ENCODE results near the gene UBTF.

Gene UBTF

DNA sequence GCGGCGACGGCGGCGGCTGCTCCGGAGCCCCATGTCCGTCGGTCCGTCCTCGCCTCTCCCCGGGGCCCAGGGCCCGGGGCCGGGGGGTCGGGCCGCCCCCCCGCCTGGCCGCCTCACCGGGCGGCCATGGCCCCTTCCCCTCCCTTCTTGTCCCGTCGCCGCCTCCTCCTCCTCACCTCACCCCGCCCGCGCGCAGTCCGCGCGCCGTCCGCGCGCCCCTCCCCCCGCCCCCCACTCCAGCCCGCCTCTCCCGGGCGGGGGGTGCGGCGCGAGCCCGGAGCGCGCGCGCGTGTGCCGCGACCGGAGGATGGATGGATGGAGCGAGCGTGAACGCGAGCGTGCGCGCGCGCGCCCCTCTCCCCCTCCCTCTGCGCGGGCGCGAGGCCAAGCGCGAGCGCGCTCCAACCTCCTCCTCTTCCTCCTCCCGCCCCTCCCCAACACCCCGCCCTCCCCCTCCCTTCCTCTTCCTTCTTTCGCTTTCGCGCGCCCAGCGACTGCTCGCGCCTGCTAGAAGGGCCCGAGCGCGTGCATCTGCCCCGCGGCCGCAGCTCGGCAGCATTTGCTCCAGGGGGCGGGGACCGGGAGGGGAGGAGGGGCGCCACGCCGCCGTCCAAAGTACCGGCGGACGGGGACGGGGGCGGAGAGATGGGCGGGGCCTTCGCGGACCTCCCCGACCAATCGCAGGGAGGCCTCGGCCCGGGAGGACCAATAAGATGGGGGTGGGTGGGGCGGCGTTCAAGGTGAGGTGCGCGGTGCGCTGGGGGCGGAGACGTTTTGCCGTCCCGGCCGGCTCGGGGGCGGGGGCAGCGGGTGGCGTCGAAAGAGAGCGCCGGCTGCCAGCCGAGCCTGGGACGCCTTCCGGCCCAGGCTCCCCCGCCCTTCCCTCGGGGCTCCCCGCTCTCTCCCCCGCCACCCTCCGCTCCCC lies 19.7 kb downstream of the UBTF start, which contains the start of gene ATXN7L3:
TSS of gene ATXN7L3 (minus strand) at position 332 of the 925 bp plus-strand sequence. CDS start 1,814 bp downstream, outside the sequence.
- Histone ChIP-seq H3K4me3 (ENCODE audit: low read depth, low read length, poor library complexity, severe bottlenecking) (peak within 1 kb of the TSS; percentile 79), H3K4me1 (ENCODE audit: insufficient read depth, low read length, severe bottlenecking) (peaks cover 29% of the 10 kb centered on the region), H3K4me2 (ENCODE audit: low read length) (peak within 1 kb of the TSS; percentile 94), H3K9ac (ENCODE audit: low read length) (peak within 1 kb of the TSS; percentile 96), H3K36me3 (ENCODE audit: insufficient read depth, low read length) (peaks cover 22% of the 10 kb centered on the region; the same call in 1 of the 2 replicates), H3F3A (ENCODE audit: insufficient read depth, low read length) (no peaks in the 10 kb centered on the region), H3K27me3 (ENCODE audit: insufficient read depth, low read length) (no peaks in the 10 kb centered on the region), H3K79me2 (ENCODE audit: insufficient read depth, low read length) (no peaks in the 10 kb centered on the region), H3K27ac (ENCODE audit: low read depth, low read length, poor library complexity, severe bottlenecking) (peak within 1 kb of the TSS; percentile 74), H2AFZ (ENCODE audit: low read length) (no peak within 1 kb of the TSS), H3K9me2 (ENCODE audit: low read depth, low read length) (no peaks in the 10 kb centered on the region), H3K9me3 (ENCODE audit: low read length) (no peaks in the 10 kb centered on the region), H4K20me1 (ENCODE audit: insufficient read depth, low read length) (no peaks in the 10 kb centered on the region)
- TF ChIP-seq, protein P1, sequence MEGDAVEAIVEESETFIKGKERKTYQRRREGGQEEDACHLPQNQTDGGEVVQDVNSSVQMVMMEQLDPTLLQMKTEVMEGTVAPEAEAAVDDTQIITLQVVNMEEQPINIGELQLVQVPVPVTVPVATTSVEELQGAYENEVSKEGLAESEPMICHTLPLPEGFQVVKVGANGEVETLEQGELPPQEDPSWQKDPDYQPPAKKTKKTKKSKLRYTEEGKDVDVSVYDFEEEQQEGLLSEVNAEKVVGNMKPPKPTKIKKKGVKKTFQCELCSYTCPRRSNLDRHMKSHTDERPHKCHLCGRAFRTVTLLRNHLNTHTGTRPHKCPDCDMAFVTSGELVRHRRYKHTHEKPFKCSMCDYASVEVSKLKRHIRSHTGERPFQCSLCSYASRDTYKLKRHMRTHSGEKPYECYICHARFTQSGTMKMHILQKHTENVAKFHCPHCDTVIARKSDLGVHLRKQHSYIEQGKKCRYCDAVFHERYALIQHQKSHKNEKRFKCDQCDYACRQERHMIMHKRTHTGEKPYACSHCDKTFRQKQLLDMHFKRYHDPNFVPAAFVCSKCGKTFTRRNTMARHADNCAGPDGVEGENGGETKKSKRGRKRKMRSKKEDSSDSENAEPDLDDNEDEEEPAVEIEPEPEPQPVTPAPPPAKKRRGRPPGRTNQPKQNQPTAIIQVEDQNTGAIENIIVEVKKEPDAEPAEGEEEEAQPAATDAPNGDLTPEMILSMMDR (IDR thresholded peaks at IDR 0.05; ENCODE audit: low read length) = no peak
- no peak for TF ChIP-seq EZH2 (IDR thresholded peaks at IDR 0.05; ENCODE audit: borderline replicate concordance, low read length)

DNA sequence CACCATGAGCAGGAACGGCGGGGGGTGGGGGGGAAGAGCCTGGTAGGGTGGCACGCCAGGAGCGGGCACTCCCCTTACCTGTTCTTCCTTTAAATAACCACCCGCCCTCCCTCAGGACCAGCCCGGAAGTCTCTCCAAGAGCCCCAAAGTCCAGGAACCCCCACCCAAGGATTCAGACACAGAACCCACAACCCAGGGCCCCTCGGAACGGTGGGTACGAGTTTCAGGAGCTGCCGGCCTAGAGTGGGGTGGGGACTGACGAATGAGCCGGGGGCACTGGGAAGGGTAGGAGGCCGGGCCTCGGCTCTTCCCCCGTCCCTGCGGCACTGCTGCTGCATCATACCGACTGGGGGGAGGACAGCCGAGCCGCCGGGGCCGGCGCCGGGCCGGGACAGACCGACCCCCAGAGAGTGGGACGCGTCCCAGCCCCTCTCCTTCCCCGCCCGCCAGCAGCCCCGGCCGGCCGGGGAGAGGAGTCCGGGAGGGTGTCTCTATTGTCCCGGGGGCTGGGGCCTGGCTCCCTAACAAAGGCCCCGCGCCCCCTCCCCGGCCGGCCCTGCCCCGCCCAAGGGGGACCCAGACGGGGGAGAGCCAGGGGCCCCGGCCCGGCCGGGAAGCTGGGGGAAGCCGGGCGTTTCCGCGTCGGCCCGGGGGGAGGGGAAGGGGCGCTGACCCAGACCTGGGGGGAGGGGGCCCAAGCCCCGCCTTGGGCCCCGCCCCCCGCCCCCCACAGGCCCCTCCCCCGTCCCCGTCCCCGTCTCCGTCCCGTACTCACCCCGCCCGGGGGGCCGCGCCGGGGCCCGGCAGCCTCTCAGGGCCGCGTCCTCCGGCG lies 20.5 kb downstream of the UBTF start:
- Histone ChIP-seq H3K4me2 (ENCODE audit: low read length) (peak overlapping the region; percentile 90), H4K20me1 (ENCODE audit: insufficient read depth, low read length) (no peaks in the 10 kb centered on the region), H3F3A (ENCODE audit: insufficient read depth, low read length) (no peaks in the 10 kb centered on the region), H3K9ac (ENCODE audit: low read length) (peak overlapping the region; percentile 96), H3K4me3 (ENCODE audit: low read depth, low read length, poor library complexity, severe bottlenecking) (peak overlapping the region; percentile 79), H3K27ac (ENCODE audit: low read depth, low read length, poor library complexity, severe bottlenecking) (peak overlapping the region; percentile 73), H3K4me1 (ENCODE audit: insufficient read depth, low read length, severe bottlenecking) (peaks cover 28% of the 10 kb centered on the region), H3K27me3 (ENCODE audit: insufficient read depth, low read length) (no peaks in the 10 kb centered on the region), H3K9me3 (ENCODE audit: low read length) (no peaks in the 10 kb centered on the region), H2AFZ (ENCODE audit: low read length) (no peak overlapping the region), H3K36me3 (ENCODE audit: insufficient read depth, low read length) (peaks cover 31% of the 10 kb centered on the region), H3K79me2 (ENCODE audit: insufficient read depth, low read length) (no peaks in the 10 kb centered on the region), H3K9me2 (ENCODE audit: low read depth, low read length) (no peaks in the 10 kb centered on the region)
- TF ChIP-seq, protein P1 (IDR thresholded peaks at IDR 0.05; ENCODE audit: low read length) = no peak
- no peak for TF ChIP-seq EZH2 (IDR thresholded peaks at IDR 0.05; ENCODE audit: borderline replicate concordance, low read length)

DNA sequence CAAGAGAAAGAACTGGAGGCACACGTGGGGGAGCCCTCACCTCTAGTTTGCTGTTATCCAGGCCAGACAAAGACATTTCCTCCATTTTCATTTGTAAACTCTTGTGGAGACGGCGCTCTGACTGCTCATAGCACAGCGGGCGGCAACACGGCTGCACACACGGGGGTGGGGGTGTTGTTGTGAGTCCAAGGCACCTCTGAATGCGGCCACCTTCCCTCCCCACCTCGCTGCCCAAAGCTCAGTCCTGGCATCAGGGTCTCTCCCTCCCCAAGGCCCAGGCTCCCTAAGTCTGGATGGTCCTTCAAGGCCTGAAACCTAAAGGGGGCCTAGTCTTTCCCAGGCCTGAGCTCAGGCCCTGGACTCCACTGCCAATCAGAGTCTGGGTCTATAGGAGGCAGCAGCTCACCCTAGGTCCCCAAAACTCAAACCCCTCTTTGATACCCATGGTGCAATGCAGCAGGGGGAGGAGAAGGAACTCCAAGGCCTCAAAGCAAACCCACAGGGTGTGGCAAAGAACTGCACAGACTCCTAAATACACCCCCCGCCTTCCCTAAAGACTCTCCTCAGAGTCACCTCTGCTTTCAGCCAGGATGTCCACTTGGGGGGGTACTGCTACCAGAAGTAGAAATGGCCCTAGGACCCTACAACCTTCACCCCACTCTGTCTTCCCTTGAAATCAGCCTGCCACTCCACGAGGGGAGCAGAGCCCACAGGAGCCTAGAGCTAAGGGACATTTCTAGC lies 21.3 kb downstream of the UBTF start:
- Histone ChIP-seq H3K4me1 (ENCODE audit: insufficient read depth, low read length, severe bottlenecking) (peaks cover 23% of the 10 kb centered on the region), H4K20me1 (ENCODE audit: insufficient read depth, low read length) (no peaks in the 10 kb centered on the region), H3K9me3 (ENCODE audit: low read length) (no peaks in the 10 kb centered on the region), H3K79me2 (ENCODE audit: insufficient read depth, low read length) (no peaks in the 10 kb centered on the region), H2AFZ (ENCODE audit: low read length) (no peak overlapping the region), H3K27ac (ENCODE audit: low read depth, low read length, poor library complexity, severe bottlenecking) (peak overlapping the region; percentile 73), H3K9me2 (ENCODE audit: low read depth, low read length) (no peaks in the 10 kb centered on the region), H3K4me2 (ENCODE audit: low read length) (peak overlapping the region; percentile 90), H3K4me3 (ENCODE audit: low read depth, low read length, poor library complexity, severe bottlenecking) (peak overlapping the region; percentile 79), H3K36me3 (ENCODE audit: insufficient read depth, low read length) (peaks cover 39% of the 10 kb centered on the region), H3K9ac (ENCODE audit: low read length) (peak overlapping the region; percentile 96), H3K27me3 (ENCODE audit: insufficient read depth, low read length) (no peaks in the 10 kb centered on the region), H3F3A (ENCODE audit: insufficient read depth, low read length) (no peaks in the 10 kb centered on the region)
- no peak for TF ChIP-seq EZH2 (IDR thresholded peaks at IDR 0.05; ENCODE audit: borderline replicate concordance, low read length)
- TF ChIP-seq, protein P1 (IDR thresholded peaks at IDR 0.05; ENCODE audit: low read length) = no peak
